Stimulated activated CD8-positive, alpha-beta memory T cell treated with anti-CD3 and anti-CD28 coated beads, Interleukin-15, amount 100 ng/mL, for 1 hour (primary cell): ENCODE data around the gene SETBP1.

Source experiments
- DNase-seq: peaks from one replicate; pipeline ENCODE4 v3.0.0-alpha.2; 2020; ENCODE audit warnings: low read depth

Gene SETBP1

DNA sequence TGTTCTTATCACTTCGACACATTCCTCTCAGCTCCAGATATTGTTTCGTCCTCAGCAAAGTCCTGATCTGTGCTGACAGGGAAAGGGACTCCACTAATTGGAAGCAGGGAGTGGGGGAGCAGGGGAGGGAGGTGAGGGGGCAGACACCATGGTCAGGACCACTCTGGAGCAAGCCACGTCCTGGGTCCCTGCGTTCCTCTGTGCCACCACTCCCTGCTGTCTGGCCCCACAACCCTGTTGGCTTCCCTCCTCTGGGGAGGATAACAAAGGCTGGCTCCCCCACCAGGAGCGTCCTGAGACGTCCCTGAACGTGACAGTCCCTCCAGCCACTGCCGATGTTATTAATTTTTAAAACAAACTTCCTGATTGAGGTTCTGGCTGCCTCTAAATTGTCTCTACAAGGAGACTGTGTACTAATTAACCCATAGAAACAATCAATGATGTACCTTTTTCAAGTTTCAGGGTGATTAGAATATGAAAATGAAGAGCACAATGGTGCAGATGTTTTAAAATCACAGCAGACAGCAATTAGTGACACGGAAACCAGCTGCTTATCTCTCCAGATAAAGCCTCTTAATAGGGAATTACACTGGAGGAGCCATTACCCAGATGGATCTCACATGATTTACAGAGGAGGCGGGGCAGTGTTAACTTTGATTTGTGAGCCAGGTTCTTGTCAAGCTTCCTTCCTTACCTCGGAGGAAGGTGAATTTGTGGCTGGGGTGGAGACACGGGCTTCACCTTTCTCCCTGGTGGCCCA, 257.5 kb downstream of the SETBP1 start:
- no peak for DNase-seq

- DNase-seq, result no peak
Measured at GRCh38 chr18:44938720-44939665, 258.3 kb downstream of the SETBP1 start.

DNA sequence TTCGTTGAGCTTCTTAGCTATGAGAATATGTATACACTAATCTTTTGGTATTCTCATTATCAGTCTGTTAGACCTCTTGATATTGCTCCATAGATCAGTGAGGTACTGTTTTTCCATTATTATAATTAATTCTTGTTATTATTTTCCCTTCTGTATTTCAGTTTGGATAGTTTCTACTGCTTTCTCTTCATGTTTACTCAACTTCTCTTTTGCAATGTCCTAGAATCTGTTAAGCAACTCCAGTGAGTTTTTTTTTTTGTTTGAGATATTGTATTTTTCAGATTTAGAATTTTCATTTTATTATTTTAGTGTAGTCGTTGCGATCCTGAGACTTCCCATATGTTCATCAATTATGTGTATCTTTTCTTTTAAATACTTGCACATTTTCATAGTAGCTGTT, 260.8 kb downstream of the SETBP1 start:
- no peak for DNase-seq

DNA sequence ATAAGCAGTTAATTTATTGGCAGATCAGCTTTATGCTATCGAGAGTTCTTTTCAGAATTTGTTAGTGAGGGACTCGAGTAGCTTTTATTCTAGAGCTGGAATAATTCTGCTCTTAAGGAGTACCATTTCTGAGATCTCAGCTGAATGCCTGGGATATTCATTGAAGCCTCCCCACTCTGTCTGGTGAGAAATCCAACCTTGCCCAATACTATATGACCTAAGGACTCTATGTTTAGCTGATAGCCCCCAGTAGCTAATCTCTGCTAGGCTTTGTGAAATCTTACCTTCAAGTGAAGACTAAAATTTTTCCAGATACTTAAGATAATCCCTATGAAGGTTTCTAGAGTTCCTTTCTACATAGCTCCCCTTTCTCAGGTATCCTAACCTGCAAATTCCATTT, 261.4 kb downstream of the SETBP1 start:
- DNase-seq, result no peak

- DNase-seq, result no peak
Measured at GRCh38 chr18:44943311-44943881, 262.7 kb downstream of the SETBP1 start.

GRCh38 chr18:44944461-44944860, 263.8 kb downstream of the SETBP1 start:
- DNase-seq, result no peak

GRCh38 chr18:44945888-44946401, 265.3 kb downstream of the SETBP1 start:
- DNase-seq, result no peak

- DNase-seq, result no peak
Measured at GRCh38 chr18:44946529-44947113, 265.9 kb downstream of the SETBP1 start.

- DNase-seq, result no peak
Measured at GRCh38 chr18:44949967-44950366, 269.3 kb downstream of the SETBP1 start.

DNA sequence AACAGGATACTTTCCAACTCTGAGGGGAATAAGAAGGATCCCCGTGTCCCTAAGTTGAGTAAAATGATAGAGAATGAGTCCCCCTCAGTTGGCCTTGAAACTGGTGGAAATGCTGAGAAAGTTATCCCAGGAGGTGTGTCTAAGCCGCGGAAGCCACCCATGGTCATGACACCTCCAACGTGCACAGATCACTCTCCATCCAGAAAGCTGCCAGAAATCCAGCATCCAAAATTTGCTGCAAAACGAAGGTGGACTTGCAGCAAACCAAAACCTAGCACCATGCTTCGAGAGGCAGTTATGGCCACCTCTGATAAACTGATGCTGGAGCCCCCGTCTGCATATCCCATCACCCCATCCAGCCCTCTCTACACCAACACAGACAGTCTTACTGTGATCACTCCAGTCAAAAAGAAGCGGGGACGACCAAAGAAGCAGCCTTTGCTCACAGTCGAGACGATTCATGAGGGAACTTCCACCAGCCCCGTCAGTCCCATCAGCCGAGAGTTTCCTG, 270.1 kb downstream of the SETBP1 start:
- no peak for DNase-seq

DNA sequence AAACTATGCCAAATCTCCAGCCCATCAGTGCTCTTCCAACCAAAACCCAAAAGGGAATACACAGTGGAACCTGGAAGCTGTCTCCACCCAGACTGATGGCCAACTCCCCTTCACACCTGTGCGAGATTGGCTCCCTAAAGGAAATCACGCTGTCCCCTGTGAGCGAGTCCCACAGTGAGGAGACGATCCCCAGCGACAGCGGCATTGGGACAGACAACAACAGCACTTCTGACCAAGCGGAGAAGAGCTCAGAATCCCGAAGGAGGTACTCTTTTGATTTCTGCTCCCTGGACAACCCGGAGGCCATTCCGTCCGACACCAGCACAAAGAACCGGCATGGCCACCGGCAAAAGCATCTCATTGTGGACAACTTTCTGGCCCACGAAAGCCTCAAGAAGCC, 271.1 kb downstream of the SETBP1 start:
- DNase-seq, result no peak

GRCh38 chr18:44954257-44954656, 273.6 kb downstream of the SETBP1 start:
- no peak for DNase-seq

DNA sequence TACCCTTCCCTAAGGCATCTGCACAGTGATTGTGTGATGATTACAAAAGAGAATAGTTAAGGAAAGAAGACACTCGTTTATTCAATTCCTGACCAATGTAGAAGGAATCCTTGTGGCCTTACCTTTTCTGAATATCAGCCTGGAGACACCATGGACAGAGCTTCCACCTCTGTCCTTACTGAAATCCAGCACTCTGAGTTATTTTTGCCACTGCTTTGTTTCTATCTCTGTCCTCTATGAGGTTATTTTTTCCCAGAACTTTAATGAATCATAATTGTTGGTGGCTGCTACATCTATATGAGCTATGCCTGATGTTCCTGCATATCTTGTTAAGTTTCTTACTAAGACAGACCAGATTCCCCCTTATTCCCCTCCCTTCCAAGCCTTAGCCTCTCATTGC, 275.1 kb downstream of the SETBP1 start:
- no peak for DNase-seq

GRCh38 chr18:44957025-44957424, 276.3 kb downstream of the SETBP1 start:
- no peak for DNase-seq

GRCh38 chr18:44957461-44957860, 276.8 kb downstream of the SETBP1 start:
- DNase-seq, result no peak

GRCh38 chr18:44958040-44958439, 277.4 kb downstream of the SETBP1 start:
- no peak for DNase-seq

GRCh38 chr18:44958455-44958854, 277.8 kb downstream of the SETBP1 start:
- no peak for DNase-seq

- DNase-seq, result no peak
Measured at GRCh38 chr18:44959013-44959412, 278.3 kb downstream of the SETBP1 start.

DNA sequence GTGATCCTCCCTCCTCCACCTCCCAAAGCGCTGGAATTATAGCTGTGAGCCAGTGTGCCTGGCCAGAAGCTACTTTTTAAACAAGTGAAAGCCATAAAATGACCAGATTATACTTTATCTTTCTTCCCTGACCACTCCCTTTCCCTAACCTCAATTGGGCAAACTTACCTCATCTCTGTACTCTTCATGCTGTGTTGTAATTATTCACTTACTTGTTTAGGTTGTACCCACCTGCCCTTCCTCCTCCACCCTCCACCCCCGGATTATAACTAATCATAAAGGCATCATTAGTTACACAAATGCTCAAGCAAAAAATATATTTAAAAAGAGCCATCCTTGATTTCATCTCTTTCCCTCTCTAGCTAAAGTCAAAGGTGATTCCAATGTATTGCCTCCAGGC, 279.9 kb downstream of the SETBP1 start:
- no peak for DNase-seq

GRCh38 chr18:44961288-44961995, 280.8 kb downstream of the SETBP1 start:
- DNase-seq, result no peak

- no peak for DNase-seq
Measured at GRCh38 chr18:44967599-44967998, 286.9 kb downstream of the SETBP1 start.
